ENCODE measurements around the gene TBC1D9B.
A peak's percentile ranks its signal among the peaks of the same experiment; 100 is the strongest.

TBC1D9B gene

GRCh38 chr5:179815491-179816249 is 92.0 kb downstream of the TBC1D9B start:
- H3K4me1 ChIP-seq (ENCODE audit: control extremely low read depth in 1 of 4, control insufficient read depth in 4 of 4, insufficient read depth in 4 of 4, low read length in 3 of 4): peaks cover 0 to 41% (median 37%) of the 10 kb centered on the region in 4 experiments
- no peak overlapping the region for H3K4me3 ChIP-seq (ENCODE audit: control insufficient read depth in 1 of 7, extremely low read depth in 1 of 7, insufficient read depth in 4 of 7, low read depth in 2 of 7, low read length in 6 of 7)
- H3K27ac ChIP-seq (ENCODE audit: insufficient read depth in 1 of 2, low read depth in 1 of 2, low read length in 2 of 2, poor library complexity in 1 of 2, severe bottlenecking in 2 of 2): no peak overlapping the region
- ChIA-PET POLR2A (interaction anchor here (9.1 kb wide), 1 partner anchor 10 kb away, joined by 131 read pairs; the partner anchor contains the start of gene MGAT4B), CTCF (interaction anchor here (5.8 kb wide), 1 partner anchor 13 kb away, joined by 39 read pairs; no protein-coding TSS in a partner anchor)
- peaks cover 0 to 32% (median 10%) of the 10 kb centered on the region in 4 experiments for H3K36me3 ChIP-seq (ENCODE audit: control insufficient read depth in 4 of 4, insufficient read depth in 4 of 4, low read length in 3 of 4)
- 97% methylated on average over 18 of the region's 21 CpGs for WGBS (ENCODE audit: insufficient coverage)
- peaks cover 0 to 2% (median 0%) of the 10 kb centered on the region in 5 experiments for H3K9me3 ChIP-seq (ENCODE audit: control extremely low read depth in 1 of 5, control insufficient read depth in 4 of 5, insufficient read depth in 2 of 5, low read depth in 1 of 5, low read length in 4 of 5)
- no peaks in the 10 kb centered on the region for H3K27me3 ChIP-seq (replicated peaks in 2 of 5; ENCODE audit: control insufficient read depth in 4 of 5, insufficient read depth in 5 of 5, low read length in 4 of 5)
- no peak for DNase-seq

GRCh38 chr5:179814090-179814489 is 93.6 kb downstream of the TBC1D9B start:
- Histone ChIP-seq H3K4me3 (ENCODE audit: control insufficient read depth in 1 of 7, extremely low read depth in 1 of 7, insufficient read depth in 4 of 7, low read depth in 2 of 7, low read length in 6 of 7) (no peak overlapping the region), H3K27me3 (replicated peaks in 2 of 5; ENCODE audit: control insufficient read depth in 4 of 5, insufficient read depth in 5 of 5, low read length in 4 of 5) (no peaks in the 10 kb centered on the region), H3K27ac (ENCODE audit: insufficient read depth in 1 of 2, low read depth in 1 of 2, low read length in 2 of 2, poor library complexity in 1 of 2, severe bottlenecking in 2 of 2) (no peak overlapping the region), H3K36me3 (ENCODE audit: control insufficient read depth in 4 of 4, insufficient read depth in 4 of 4, low read length in 3 of 4) (peaks cover 0 to 32% (median 10%) of the 10 kb centered on the region in 4 experiments), H3K9me3 (ENCODE audit: control extremely low read depth in 1 of 5, control insufficient read depth in 4 of 5, insufficient read depth in 2 of 5, low read depth in 1 of 5, low read length in 4 of 5) (peaks cover 0 to 2% (median 0%) of the 10 kb centered on the region in 5 experiments), H3K4me1 (ENCODE audit: control extremely low read depth in 1 of 4, control insufficient read depth in 4 of 4, insufficient read depth in 4 of 4, low read length in 3 of 4) (peaks cover 0 to 26% (median 23%) of the 10 kb centered on the region in 4 experiments)
- ChIA-PET CTCF (interaction anchor here (1.2 to 5.8 kb wide), 6 partner anchors 8 to 20 kb away, joined by 3 to 39 read pairs (median 4); partner anchors contain the start of gene LTC4S), POLR2A (no interaction called here)
- no CpG with 5 or more reads among the region's 3 CpGs for WGBS (ENCODE audit: insufficient coverage)
- DNase-seq: no peak

GRCh38 chr5:179812997-179813607 is 94.6 kb downstream of the TBC1D9B start:
- DNase-seq: no peak
- H3K4me3 ChIP-seq (ENCODE audit: control insufficient read depth in 1 of 7, extremely low read depth in 1 of 7, insufficient read depth in 4 of 7, low read depth in 2 of 7, low read length in 6 of 7): no peak overlapping the region
- peaks cover 0 to 32% (median 10%) of the 10 kb centered on the region in 4 experiments for H3K36me3 ChIP-seq (ENCODE audit: control insufficient read depth in 4 of 4, insufficient read depth in 4 of 4, low read length in 3 of 4)
- H3K4me1 ChIP-seq (ENCODE audit: control extremely low read depth in 1 of 4, control insufficient read depth in 4 of 4, insufficient read depth in 4 of 4, low read length in 3 of 4): peaks cover 0 to 16% (median 13%) of the 10 kb centered on the region in 4 experiments
- ChIA-PET CTCF (interaction anchor here (0.6 to 5.8 kb wide), 8 partner anchors 9 to 122 kb away, joined by 3 to 39 read pairs (median 4); partner anchors contain the start of gene LTC4S), POLR2A (no interaction called here)
- H3K9me3 ChIP-seq (ENCODE audit: control extremely low read depth in 1 of 5, control insufficient read depth in 4 of 5, insufficient read depth in 2 of 5, low read depth in 1 of 5, low read length in 4 of 5): peaks cover 0 to 2% (median 0%) of the 10 kb centered on the region in 5 experiments
- WGBS (ENCODE audit: insufficient coverage): 100% methylated on average over 2 of the region's 5 CpGs
- H3K27ac ChIP-seq (ENCODE audit: insufficient read depth in 1 of 2, low read depth in 1 of 2, low read length in 2 of 2, poor library complexity in 1 of 2, severe bottlenecking in 2 of 2): no peak overlapping the region
- no peaks in the 10 kb centered on the region for H3K27me3 ChIP-seq (replicated peaks in 2 of 5; ENCODE audit: control insufficient read depth in 4 of 5, insufficient read depth in 5 of 5, low read length in 4 of 5)

- Histone ChIP-seq H3K9me3 (ENCODE audit: control extremely low read depth in 1 of 5, control insufficient read depth in 4 of 5, insufficient read depth in 2 of 5, low read depth in 1 of 5, low read length in 4 of 5) (peaks cover 0 to 2% (median 0%) of the 10 kb centered on the region in 5 experiments), H3K36me3 (ENCODE audit: control insufficient read depth in 4 of 4, insufficient read depth in 4 of 4, low read length in 3 of 4) (peaks cover 0 to 32% (median 10%) of the 10 kb centered on the region in 4 experiments), H3K4me1 (ENCODE audit: control extremely low read depth in 1 of 4, control insufficient read depth in 4 of 4, insufficient read depth in 4 of 4, low read length in 3 of 4) (peaks cover 0 to 15% (median 8%) of the 10 kb centered on the region in 4 experiments), H3K4me3 (ENCODE audit: control insufficient read depth in 1 of 7, extremely low read depth in 1 of 7, insufficient read depth in 4 of 7, low read depth in 2 of 7, low read length in 6 of 7) (no peak overlapping the region), H3K27ac (ENCODE audit: insufficient read depth in 1 of 2, low read depth in 1 of 2, low read length in 2 of 2, poor library complexity in 1 of 2, severe bottlenecking in 2 of 2) (peak overlapping the region in 1 of 2 experiments; percentile 34), H3K27me3 (replicated peaks in 2 of 5; ENCODE audit: control insufficient read depth in 4 of 5, insufficient read depth in 5 of 5, low read length in 4 of 5) (no peaks in the 10 kb centered on the region)
- DNase-seq: no peak
- POLR2A ChIA-PET: no interaction called here
- 98% methylated on average over 26 of the region's 27 CpGs for WGBS (ENCODE audit: insufficient coverage)
- CTCF ChIA-PET: interaction anchor here (0.6 to 5.8 kb wide), 5 partner anchors 9 to 121 kb away, joined by 3 to 39 read pairs (median 5); no protein-coding TSS in a partner anchor
These were observed 95.4 kb downstream of the TBC1D9B start for GRCh38 chr5:179812135-179812825.
